K562 (cell line): ENCODE data around the gene LONRF3. TPM values are rescaled to one million over a fixed set of nuclear protein-coding genes. Genes with fewer than 3 reads are reported as not detected.

Experiments used
- ATAC-seq: fragments of 200-7000 bp; cut with Tn5 transposase; 3 replicates; pipeline ENCODE4 v1.9.1; 2020; ENCODE audit warnings: moderate library complexity
- BruUV-seq: library from RNA; stranded (reverse); fragments of 400-500 nt; replicated peaks from 2 replicates; lab custom pipeline; 2021; lab: Mats Ljungman, UMichigan
- CTCF ChIA-PET: fragments of 300-600 bp; formaldehyde crosslinking; extraction: SDS; loops from one replicate; lab custom pipeline; 2021; ENCODE audit warnings: low intra/inter-chr PET ratio; lab: Yijun Ruan, JAX
- POLR2A ChIA-PET: fragments of 300-600, 350-650 bp; sonication (Branson Sonifier 250); formaldehyde crosslinking; extraction: SDS; loops from one replicate; lab custom pipeline; 2021; ENCODE audit warnings: antibody characterized with exemption, inconsistent platforms; lab: Yijun Ruan, JAX
- DNase-seq, 4 experiments: peaks; one replicate each; pipeline versions ENCODE4 v3.0.0 to v3.0.0-alpha.2; 2011 to 2018; ENCODE audit warnings: low spot score in 3 of 4, mixed read lengths in 3 of 4; ENCODE audit errors: extremely low read depth in 1 of 4
- FAIRE-seq: peaks from 2 replicates; lab custom pipeline; 2011; peaks lifted over from hg19 to GRCh38; lab: Jason Lieb, UNC
- H2AFZ ChIP-seq: 2 replicates; pipeline ENCODE4 v1.6.0; 2011; ENCODE audit warnings: low read depth, low read length, control low read depth, inconsistent platforms
- H3K27ac ChIP-seq: fragments of 200-600 bp; 3 replicates; pipeline ENCODE4 v1.8.0; 2011; ENCODE audit warnings: low read depth, mild to moderate bottlenecking, control low read depth, inconsistent platforms, low read length, moderate library complexity, mixed read lengths; ENCODE audit errors: extremely low read depth
- H3K27me3 ChIP-seq, 2 experiments: fragments of 300-600 bp in 1 of 2; 2 replicates in 1 of 2; 3 replicates in 1 of 2; pipeline versions ENCODE4 v1.6.0 to v1.8.0; 2011; ENCODE audit warnings: inconsistent platforms in 2 of 2, low read length in 2 of 2, mild to moderate bottlenecking in 1 of 2, mixed read lengths in 1 of 2, moderate library complexity in 1 of 2; ENCODE audit not compliant: control insufficient read depth in 2 of 2, insufficient read depth in 2 of 2
- H3K36me3 ChIP-seq: fragments of 300-600 bp; 3 replicates; pipeline ENCODE4 v1.8.0; 2011; ENCODE audit warnings: mild to moderate bottlenecking, low read length, inconsistent platforms; ENCODE audit not compliant: control insufficient read depth, insufficient read depth
- H3K4me1 ChIP-seq, 2 experiments: fragments of 200-600 bp in 1 of 2; replicated peaks in 1 of 2; 2 replicates in 1 of 2; 3 replicates in 1 of 2; pipeline versions ENCODE4 v1.5.1 to v1.8.0; 2011; ENCODE audit warnings: inconsistent platforms in 2 of 2, low read length in 2 of 2, mild to moderate bottlenecking in 1 of 2, mixed read lengths in 1 of 2, moderate library complexity in 1 of 2; ENCODE audit not compliant: control insufficient read depth in 2 of 2, insufficient read depth in 2 of 2
- H3K4me2 ChIP-seq: 2 replicates; pipeline ENCODE4 v1.6.1; 2011; ENCODE audit warnings: low read length, control low read depth, inconsistent platforms, mixed read lengths; ENCODE audit not compliant: insufficient read depth
- H3K4me3 ChIP-seq: fragments of 200-600 bp; sonication (generic), shearing (Covaris generic); 2 replicates; pipeline ENCODE4 v1.5.1; 2016; ENCODE audit warnings: control low read depth, inconsistent platforms
- H3K79me2 ChIP-seq: fragments of 200-600 bp; 3 replicates; pipeline ENCODE4 v1.8.0; 2011; ENCODE audit warnings: low read length, inconsistent platforms; ENCODE audit not compliant: control insufficient read depth, insufficient read depth
- H3K9ac ChIP-seq, 2 experiments: 2 replicates each; pipeline versions ENCODE4 v1.6.0 to v1.6.1; 2011; ENCODE audit warnings: low read depth in 2 of 2, low read length in 2 of 2, control low read depth in 1 of 2, inconsistent platforms in 1 of 2, mild to moderate bottlenecking in 1 of 2, mixed read lengths in 1 of 2; ENCODE audit not compliant: insufficient read depth in 1 of 2
- H3K9me1 ChIP-seq: one replicate; pipeline ENCODE4 v1.6.0; 2011; ENCODE audit warnings: inconsistent platforms, mild to moderate bottlenecking, low read length, moderate library complexity; ENCODE audit not compliant: control insufficient read depth, insufficient read depth
- H3K9me3 ChIP-seq: replicated peaks from 2 replicates; pipeline ENCODE4 v1.5.1; 2011; ENCODE audit warnings: low read depth, low read length, inconsistent platforms; ENCODE audit not compliant: control insufficient read depth, insufficient read depth
- H4K20me1 ChIP-seq: replicated peaks from 2 replicates; pipeline ENCODE4 v1.6.1; 2011; ENCODE audit warnings: low read length, inconsistent platforms, mixed read lengths; ENCODE audit not compliant: control insufficient read depth, insufficient read depth
- EP400 ChIP-seq: fragments of 450-650 bp; IDR thresholded peaks from 2 replicates; pipeline ENCODE4 v1.6.1; 2017; ENCODE audit warnings: antibody characterized with exemption, mild to moderate bottlenecking, moderate library complexity
- ETV5 ChIP-seq: sonication (generic); formaldehyde crosslinking; IDR thresholded peaks from 2 replicates; pipeline ENCODE4 v1.4.0; 2020; ENCODE audit warnings: low read depth, mild to moderate bottlenecking, missing genetic modification reagents
- FOXJ2 ChIP-seq: fragments of 200-800 bp; sonication (Bioruptor generic); IDR thresholded peaks from 2 replicates; pipeline ENCODE4 v1.6.1; 2016; ENCODE audit warnings: missing genetic modification characterization, missing compliant biosample characterization
- MYNN ChIP-seq, 2 experiments: sonication (generic); formaldehyde crosslinking in 1 of 2; IDR thresholded peaks; 2 replicates each; pipeline versions ENCODE4 v1.5.0 to v1.6.1; 2016 to 2020; ENCODE audit warnings: antibody characterized with exemption in 1 of 2, missing genetic modification reagents in 1 of 2
- NUFIP1 ChIP-seq: fragments of 450-650 bp; IDR thresholded peaks from 2 replicates; pipeline ENCODE4 v1.6.1; 2018; ENCODE audit not compliant: partially characterized antibody
- RBBP5 ChIP-seq: fragments of 200-600 bp; sonication (generic); IDR thresholded peaks from 2 replicates; pipeline ENCODE4 v1.6.1; 2012; ENCODE audit warnings: borderline replicate concordance, mild to moderate bottlenecking, low read length, control low read depth, inconsistent platforms; ENCODE audit not compliant: insufficient read depth, poor library complexity, severe bottlenecking
- SREBF2 ChIP-seq: sonication (generic); formaldehyde crosslinking; IDR thresholded peaks from 2 replicates; pipeline ENCODE4 v1.4.0; 2020; ENCODE audit warnings: mild to moderate bottlenecking, missing genetic modification reagents
- SRF ChIP-seq, 2 experiments: fragments of 250-450, 450-650 bp in 1 of 2; sonication (Bioruptor Pico) in 1 of 2; sonication (generic) in 1 of 2; formaldehyde crosslinking; IDR thresholded peaks; 2 replicates each; pipeline versions ENCODE4 v1.5.0 to v1.5.1; 2020 to 2022; ENCODE audit warnings: mild to moderate bottlenecking in 1 of 2, missing genetic modification reagents in 1 of 2
- SRSF1 ChIP-seq: fragments of 200-400 bp; formaldehyde crosslinking; IDR thresholded peaks from 2 replicates; pipeline ENCODE4 v1.6.1; 2017; ENCODE audit warnings: mild to moderate bottlenecking, low read depth, low read length, moderate library complexity
- WGBS: fragments of 100-300 bp; shearing (Covaris generic); methylation state at CpG from one replicate; pipeline ENCODE4 v1.1.6; 2016; ENCODE audit warnings: low coverage, mixed read lengths; ENCODE audit not compliant: insufficient coverage; ENCODE audit errors: missing lambda C conversion rate; 5-methylcytosine and 5-hydroxymethylcytosine counted together
- in situ Hi-C: fragments of 300-500 bp; cut with MboI; formaldehyde crosslinking; loops from 4 replicates; pipeline ENCODE4 v1.15.0; 2018; ENCODE audit warnings: inconsistent platforms, mixed read lengths
- intact Hi-C: fragments of 100-400 bp; cut with micrococcal nuclease; formaldehyde crosslinking; loops from 2 replicates; pipeline ENCODE4 v1.14.2; 2022
- polyA plus RNA-seq, 8 experiments: library from polyadenylated mRNA; depleted of rRNA in 4 of 8; stranded (reverse) in 5 of 8; unstranded in 3 of 8; fragments of >200 nt; fragmentation: Nextera tagmentation in 2 of 8; fragmentation: Illumina TruSeq in 1 of 8; extraction: Ambion mirVana in 2 of 8; extraction: Trizol in 1 of 8; gene quantifications; 2 replicates each; pipeline versions ENCODE4 v1.2.1 to v1.2.3, GENCODE V29; 2011 to 2014; ENCODE audit warnings: inconsistent platforms in 1 of 8, missing spikeins in 1 of 8
- total RNA-seq, 7 experiments: library from RNA; depleted of rRNA in 6 of 7; stranded (reverse); fragments of >200 nt in 6 of 7; fragmentation: Illumina TruSeq in 2 of 7; extraction: Trizol in 2 of 7; gene quantifications; 2 replicates each; pipeline versions ENCODE4 v1.2.1 to v1.2.3, GENCODE V29; 2011 to 2021; ENCODE audit warnings: low replicate concordance in 1 of 7
- TF ChIP-seq, protein P1 (sequence below), 2 experiments: fragments of 150-350 bp in 1 of 2; IDR thresholded peaks; 2 replicates each; pipeline ENCODE4 v1.6.1; 2012 to 2016; ENCODE audit warnings: low read depth in 2 of 2, low read length in 2 of 2, mild to moderate bottlenecking in 1 of 2, moderate library complexity in 1 of 2

Gene LONRF3
- total and polyA plus RNA-seq, 9 of the 15 experiments (the other 6 are each of a cell fraction or from before 2014, with no cell fraction given), result 1.3 to 22.0 (median 8.7) TPM

DNA sequence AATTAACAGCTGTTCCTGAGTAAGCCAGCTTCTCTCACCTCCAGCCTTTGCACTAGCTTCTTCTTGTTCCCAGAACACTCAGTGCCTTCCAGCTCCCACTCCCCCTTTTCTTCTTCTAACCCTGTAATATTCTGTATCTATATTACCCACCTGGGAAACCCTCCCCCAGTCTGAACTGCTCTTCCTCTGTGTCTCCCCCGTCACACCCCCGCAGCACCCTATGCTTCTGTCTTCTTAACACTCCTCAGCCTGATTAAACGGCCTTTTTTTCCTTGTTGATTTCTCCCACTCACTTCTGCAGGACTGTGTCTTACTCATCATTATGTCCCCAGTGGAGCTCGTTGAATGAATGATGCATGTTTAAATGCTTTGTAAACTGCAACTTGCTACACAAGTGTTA, 9.0 kb upstream of the LONRF3 start (continued):
- no peak for TF ChIP-seq MYNN (IDR thresholded peaks at IDR 0.05)
- no peak for TF ChIP-seq MYNN (CRISPR knock-in tag; IDR thresholded peaks at IDR 0.05)
- TF ChIP-seq EP400, result no peak
- TF ChIP-seq SRSF1, result no peak
- TF ChIP-seq ETV5 (CRISPR knock-in tag), result no peak
- no peak for TF ChIP-seq FOXJ2
- no peak for TF ChIP-seq SRF (CRISPR knock-in tag; IDR thresholded peaks at IDR 0.05)

DNA sequence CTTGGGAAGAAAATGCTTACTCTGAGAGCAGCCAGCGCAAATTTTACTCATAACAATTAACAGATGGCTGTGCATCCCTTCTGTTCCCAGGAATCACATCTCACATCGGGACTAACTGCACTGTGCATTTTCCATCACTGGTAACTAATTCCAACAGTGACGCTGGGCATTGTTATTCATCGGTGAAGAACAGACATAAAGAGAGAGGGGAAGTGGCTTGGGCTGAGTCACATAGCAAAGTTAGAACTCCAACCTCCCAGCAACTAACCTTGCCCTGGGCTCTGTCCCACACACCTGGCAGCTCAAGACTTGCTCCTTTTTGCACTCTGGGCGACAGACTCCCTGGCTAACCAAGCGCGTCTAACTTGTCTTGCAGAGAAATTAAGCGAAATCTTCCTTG, 6.4 kb upstream of the LONRF3 start:
- no peak for DNase-seq
- Histone ChIP-seq H3K27ac (no peak overlapping the region), H3K4me3 (no peak overlapping the region), H3K4me2 (no peak overlapping the region), H3K36me3 (no peaks in the 10 kb centered on the region), H2AFZ (no peak overlapping the region), H3K27me3 (peaks cover 0 to 10% of the 10 kb centered on the region in 2 experiments; a peak in 2 of 5 replicates), H3K9ac (no peak overlapping the region), H3K4me1 (peaks cover 0 to 18% of the 10 kb centered on the region in 2 experiments; a peak in 4 of 5 replicates), H3K9me3 (no peaks in the 10 kb centered on the region), H3K9me1 (no peaks in the 10 kb centered on the region), H3K79me2 (no peaks in the 10 kb centered on the region), H4K20me1 (no peaks in the 10 kb centered on the region)
- CTCF ChIA-PET, result no interaction called here
- no peak for FAIRE-seq
- WGBS, result 5% methylated on average over 8 of the region's 8 CpGs
- no TSS peak for BruUV-seq
- TF ChIP-seq NUFIP1 (no peak), SREBF2 (CRISPR knock-in tag) (no peak), RBBP5 (no peak)
- TF ChIP-seq, protein P1, sequence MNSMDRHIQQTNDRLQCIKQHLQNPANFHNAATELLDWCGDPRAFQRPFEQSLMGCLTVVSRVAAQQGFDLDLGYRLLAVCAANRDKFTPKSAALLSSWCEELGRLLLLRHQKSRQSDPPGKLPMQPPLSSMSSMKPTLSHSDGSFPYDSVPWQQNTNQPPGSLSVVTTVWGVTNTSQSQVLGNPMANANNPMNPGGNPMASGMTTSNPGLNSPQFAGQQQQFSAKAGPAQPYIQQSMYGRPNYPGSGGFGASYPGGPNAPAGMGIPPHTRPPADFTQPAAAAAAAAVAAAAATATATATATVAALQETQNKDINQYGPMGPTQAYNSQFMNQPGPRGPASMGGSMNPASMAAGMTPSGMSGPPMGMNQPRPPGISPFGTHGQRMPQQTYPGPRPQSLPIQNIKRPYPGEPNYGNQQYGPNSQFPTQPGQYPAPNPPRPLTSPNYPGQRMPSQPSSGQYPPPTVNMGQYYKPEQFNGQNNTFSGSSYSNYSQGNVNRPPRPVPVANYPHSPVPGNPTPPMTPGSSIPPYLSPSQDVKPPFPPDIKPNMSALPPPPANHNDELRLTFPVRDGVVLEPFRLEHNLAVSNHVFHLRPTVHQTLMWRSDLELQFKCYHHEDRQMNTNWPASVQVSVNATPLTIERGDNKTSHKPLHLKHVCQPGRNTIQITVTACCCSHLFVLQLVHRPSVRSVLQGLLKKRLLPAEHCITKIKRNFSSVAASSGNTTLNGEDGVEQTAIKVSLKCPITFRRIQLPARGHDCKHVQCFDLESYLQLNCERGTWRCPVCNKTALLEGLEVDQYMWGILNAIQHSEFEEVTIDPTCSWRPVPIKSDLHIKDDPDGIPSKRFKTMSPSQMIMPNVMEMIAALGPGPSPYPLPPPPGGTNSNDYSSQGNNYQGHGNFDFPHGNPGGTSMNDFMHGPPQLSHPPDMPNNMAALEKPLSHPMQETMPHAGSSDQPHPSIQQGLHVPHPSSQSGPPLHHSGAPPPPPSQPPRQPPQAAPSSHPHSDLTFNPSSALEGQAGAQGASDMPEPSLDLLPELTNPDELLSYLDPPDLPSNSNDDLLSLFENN (IDR thresholded peaks at IDR 0.05; ENCODE audit: low read depth in 2 of 2, low read length in 2 of 2), result no peak
- in situ Hi-C loops (no loop called here), intact Hi-C loops (no loop called here)
- POLR2A ChIA-PET, result no interaction called here
- ATAC-seq, result no peak
